Bladder microvascular endothelial cell (primary cell): ENCODE data around the gene USP35. TPM values are rescaled to one million over a fixed set of nuclear protein-coding genes. Genes with fewer than 3 reads are reported as not detected.

ENCODE experiments used
- total RNA-seq: library from RNA; depleted of rRNA; stranded (reverse); fragments of >200 nt; gene quantifications from 2 replicates; pipeline ENCODE4 v1.2.3, GENCODE V29; 2014

Gene USP35
- total RNA-seq = 4.7 and 8.1 TPM in 2 replicates

GRCh38 chr11:78188286-78189173 lies at the start of gene USP35, which contains the start of gene KCTD21:
USP35 (plus strand) TSS chr11:78188919; CDS start chr11:78196246, 7,327 bp downstream.
KCTD21 (minus strand) TSS chr11:78188626; CDS start chr11:78174554, 14,072 bp downstream.

GRCh38 chr11:78139422-78140391 lies 49.0 kb upstream of the USP35 start, which contains the start of gene ALG8:
ALG8 (minus strand) TSS chr11:78139626; CDS start chr11:78139588, 38 bp downstream.

Other genes with a start within 250 kb of the USP35 start
- 17.5 and 36.9 TPM in 2 replicates for gene INTS4, start 194.3 kb upstream of the USP35 start, total RNA-seq
- 0.25 and 0.32 TPM in 2 replicates for gene KCTD14, start 165.6 kb upstream of the USP35 start, total RNA-seq
- gene THRSP, start 125.1 kb upstream of the USP35 start, total RNA-seq = not detected in 2 replicates
- 47.3 and 54.2 TPM in 2 replicates for gene NDUFC2, start 109.1 kb upstream of the USP35 start, total RNA-seq
- gene ALG8, start 49.3 kb upstream of the USP35 start, total RNA-seq = 21.7 and 32.1 TPM in 2 replicates
- gene KCTD21, start 293 bp upstream of the USP35 start, total RNA-seq = 3.1 and 13.5 TPM in 2 replicates
- gene GAB2, start 228.9 kb downstream of the USP35 start, total RNA-seq = 11.7 and 20.5 TPM in 2 replicates